ENCODE data around the gene SLC30A2.
A peak's percentile ranks its signal among the peaks of the same experiment; 100 is the strongest.
"Not testable (repeated sequence)": the region's sequence is repeated elsewhere in the genome, so short reads cannot be mapped to it uniquely, and the experiment has no call there.

SLC30A2 gene, protein sequence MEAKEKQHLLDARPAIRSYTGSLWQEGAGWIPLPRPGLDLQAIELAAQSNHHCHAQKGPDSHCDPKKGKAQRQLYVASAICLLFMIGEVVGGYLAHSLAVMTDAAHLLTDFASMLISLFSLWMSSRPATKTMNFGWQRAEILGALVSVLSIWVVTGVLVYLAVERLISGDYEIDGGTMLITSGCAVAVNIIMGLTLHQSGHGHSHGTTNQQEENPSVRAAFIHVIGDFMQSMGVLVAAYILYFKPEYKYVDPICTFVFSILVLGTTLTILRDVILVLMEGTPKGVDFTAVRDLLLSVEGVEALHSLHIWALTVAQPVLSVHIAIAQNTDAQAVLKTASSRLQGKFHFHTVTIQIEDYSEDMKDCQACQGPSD
- total RNA-seq: 0 reads per million in 2 donors

DNA sequence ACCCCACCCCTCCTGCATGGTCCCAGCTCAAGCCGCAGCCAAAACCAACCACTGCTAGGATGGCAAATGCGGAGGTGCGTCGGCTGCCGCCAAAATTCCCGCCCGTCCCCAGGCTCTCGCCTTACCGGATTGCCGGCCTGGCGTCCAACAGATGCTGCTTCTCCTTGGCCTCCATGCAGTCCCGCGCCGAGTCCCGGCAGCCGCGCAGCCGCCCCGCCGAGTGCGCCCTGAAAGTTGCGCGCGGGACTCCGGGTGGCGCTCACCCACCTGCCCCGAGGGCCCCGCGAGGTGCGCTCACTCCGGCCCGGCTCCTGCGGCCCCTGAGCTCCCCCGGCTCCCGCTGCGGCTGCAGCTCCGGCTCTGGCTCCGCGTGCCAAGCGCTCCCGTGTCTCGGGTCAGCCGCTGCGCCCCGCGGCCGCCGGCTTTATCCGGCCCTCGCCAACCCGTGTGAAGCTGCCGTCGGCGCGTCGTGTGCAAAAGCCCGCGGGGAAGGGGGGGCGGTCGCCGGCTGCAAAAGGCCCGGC lies at the start of gene SLC30A2:
Gene SLC30A2, minus strand, starts transcription at position 397 of the 524 bp plus-strand sequence. Its CDS starts 222 bp downstream, at position 175.
- DNase-seq: peak in 1 of 5 experiments; percentile 16

DNA sequence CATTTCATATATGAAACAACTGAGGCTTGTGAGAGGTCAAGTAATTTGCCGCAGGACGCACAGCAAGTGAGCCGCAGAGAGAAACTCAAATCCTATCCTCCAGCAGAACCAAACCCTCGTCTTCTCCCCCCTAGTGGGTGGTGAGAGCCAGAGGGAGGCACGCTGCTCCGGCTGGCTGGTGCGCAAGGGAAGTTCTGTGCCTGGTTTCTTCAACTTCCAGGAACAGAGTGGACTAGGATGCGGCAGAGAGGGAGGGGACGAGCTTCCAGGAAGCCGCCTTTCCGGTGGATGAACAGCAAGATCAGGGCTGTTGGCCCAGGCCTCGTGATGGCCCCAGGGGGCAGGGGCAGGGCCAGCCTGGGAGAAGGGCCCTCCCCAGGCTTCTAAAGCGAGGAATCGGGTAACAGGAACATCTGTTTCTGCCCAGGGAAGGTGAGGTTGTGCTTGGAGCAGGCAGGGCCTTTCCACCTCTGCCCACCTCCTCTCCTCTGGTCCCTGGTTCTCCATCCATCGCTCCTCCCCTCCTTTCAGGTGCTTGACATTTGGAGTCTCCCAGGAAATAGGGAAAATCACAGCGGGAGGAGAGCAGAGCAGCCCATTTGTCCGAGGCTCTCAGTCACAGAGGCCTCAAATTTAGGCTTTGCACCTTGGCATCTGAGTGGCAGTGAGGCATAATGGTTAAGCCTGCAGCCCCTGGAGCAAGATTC lies 48.9 kb upstream of the SLC30A2 start:
- DNase-seq: no peak

DNA sequence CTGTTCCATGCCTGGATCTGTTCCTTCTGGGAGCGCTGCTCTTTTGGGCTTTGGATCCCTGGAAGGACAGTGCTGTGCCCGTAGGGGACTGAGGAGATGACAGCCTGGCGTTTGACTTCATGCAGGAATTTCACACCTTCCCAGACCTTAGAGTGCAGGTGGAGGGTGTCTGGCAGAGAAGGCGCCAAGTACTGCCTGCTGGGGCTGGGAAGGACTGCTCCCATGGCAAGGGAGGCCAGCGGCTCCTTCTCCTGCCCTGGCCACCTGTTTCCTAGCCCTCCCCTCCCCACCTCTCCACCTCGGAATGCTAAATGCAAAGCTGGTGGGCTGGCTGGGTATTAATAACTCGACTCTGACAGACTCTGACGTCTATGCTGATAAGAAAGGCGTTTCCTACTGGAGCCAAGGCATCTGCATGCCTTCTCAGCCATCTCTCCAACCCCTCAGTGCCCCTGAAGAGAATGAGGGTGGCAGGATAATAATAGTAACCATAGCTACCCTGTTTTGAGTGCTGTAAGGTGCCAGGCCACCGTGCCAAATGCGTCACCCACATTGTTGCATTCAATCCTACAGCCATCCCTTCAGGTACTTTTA lies 48.3 kb upstream of the SLC30A2 start:
- no peak for DNase-seq

DNA sequence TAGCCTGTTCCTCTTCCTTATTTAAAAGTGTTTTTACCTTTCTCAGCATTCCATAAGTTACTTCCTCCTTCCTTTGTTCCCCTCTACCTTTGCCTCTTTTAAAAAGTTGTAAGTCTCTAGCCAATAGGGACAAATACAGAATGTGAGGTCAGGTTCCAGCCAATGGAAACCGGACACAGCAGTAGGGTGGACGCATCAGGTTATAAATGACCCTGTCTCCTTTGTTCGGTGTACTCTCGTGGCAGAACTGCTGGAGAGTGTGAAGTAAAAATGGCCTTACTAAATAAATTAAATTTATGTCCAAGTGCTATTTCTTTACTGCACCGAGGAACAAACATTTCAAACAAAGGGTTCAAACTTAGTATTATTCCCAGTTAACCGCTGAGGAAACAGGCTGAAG lies 47.7 kb upstream of the SLC30A2 start:
- DNase-seq: not testable (repeated sequence)

DNA sequence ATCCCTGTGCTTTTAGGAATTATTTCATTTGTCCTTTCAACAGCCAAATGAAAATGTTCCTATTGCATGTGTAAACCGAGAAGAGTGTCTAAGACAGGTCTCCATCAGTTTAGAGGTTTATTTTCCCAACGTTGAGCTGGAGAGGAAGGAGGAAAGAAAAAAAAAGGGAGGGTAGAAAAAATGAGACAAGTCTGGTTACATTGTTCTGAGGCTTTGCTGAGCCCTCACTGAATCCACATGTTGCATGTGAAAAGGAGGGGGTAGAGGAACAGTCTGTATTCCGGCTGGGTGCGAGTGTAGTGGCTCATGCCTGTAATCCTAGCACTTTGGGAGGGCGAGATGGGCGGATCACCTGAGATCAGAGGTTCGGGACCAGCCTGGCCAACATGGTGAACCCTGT lies 46.5 kb upstream of the SLC30A2 start:
- no peak for DNase-seq

DNA sequence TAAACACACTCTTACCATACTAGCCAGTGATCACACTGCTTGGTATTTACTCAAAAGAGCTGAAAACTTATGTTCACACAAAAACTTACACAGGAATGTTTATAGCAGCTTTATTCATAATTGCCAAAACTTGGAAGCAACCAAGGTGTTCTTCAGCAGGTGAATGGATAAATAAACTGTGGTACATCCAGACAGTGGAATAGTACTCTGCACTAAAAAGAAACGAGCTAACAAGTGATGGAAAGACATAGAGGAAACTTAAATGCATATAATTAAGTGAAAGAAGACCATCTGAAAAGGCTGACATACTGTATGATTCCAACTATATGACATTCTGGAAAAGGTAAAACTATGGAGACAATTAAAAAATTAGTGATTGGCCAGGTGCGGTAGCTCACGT lies 45.0 kb upstream of the SLC30A2 start:
- DNase-seq: no peak

DNA sequence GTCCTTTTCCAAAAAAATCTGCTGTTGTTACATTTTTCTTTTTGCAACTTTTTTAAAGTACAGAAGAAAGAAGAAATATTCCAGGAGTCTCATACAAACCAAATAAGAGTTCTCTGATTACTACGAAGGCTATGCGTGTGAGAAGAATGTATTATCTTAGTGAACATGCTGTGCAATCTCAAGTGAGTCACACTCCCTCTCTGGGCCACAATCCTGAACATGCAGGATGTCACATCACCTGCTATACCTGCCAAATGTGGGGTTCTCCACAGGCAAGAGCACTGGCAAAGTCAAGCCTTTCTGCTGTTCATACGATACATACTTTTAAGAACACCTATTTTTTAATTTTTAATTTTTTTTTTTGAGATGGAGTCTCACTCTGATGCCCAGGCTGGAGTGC lies 43.2 kb upstream of the SLC30A2 start:
- no peak for DNase-seq

DNA sequence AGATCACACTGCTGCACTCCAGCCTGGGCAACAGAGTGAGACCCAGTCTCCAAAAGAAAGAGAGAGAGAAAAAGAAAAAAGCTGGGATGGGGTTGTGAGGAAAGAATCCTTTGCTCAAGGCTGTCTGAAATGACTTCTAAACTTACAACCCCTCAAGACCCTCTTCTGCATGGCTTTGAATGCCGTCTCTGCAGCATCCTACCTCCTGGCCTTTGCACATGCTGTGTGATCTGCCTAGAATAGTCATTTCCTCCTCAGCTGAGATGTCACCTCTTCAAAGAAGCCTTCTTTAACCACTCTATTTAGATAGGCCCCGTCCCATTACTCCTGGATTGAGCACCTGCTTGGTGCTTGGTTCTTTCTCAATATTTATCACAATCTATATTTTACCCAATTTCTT lies 38.9 kb upstream of the SLC30A2 start:
- no peak for DNase-seq

DNA sequence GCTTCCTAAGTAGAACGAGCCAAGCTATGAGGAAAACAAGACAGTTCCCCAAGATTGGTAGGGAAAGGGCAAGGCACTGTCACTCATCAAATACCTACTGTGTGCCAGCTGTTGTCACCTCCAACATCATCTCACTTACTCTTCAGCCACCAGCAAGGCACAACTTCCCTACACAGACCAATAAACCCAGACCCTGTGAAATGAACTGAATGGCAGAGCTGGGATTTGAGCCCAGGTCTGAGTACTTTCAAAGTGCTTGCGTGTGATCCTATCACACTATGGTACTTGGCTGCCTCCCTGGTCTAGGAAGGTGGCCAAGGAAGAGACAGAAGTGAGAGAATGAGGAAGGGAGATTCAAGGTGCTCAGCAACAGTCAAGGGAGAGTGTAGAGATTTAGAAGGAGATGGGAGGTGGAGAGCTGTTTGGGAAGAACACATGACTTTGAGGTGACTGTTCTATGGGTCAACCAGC lies 38.2 kb upstream of the SLC30A2 start:
- DNase-seq: no peak

DNA sequence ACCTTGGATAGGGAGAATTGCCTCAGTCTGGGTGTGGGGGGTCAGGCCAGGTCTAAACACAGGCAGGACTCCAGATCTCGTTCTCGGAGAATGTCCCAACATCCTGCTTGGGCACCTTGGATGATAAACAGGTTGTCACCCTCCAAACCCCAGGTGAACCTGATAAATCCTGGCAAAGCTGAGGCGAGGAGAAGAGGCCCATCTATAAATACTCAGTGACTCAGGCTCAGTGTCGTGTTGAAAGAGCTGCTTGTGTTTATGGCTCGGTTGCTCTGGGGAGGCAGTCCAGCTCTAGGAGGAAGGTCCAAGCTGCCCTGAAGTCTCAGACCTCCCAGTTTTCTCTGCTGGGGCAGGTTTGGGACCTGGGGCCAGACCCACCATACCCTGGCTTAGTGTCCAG lies 37.3 kb upstream of the SLC30A2 start:
- no peak for DNase-seq

DNA sequence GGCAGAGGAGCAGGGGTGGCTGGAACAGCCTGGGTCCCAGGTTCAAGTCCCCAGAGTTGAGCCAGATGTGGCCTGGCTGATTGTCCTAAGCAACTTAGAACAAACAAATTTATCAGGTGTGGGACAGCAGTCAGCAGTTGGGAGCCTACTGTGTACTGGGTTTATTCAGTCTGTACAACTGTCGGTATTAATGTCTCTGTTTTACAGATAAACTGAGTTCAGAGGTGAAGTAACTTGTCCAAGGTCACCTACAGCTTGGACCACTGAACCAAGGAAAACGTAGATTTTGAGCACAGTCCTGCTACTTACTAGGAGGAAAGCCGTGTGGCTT lies 36.1 kb upstream of the SLC30A2 start:
- no peak for DNase-seq

DNA sequence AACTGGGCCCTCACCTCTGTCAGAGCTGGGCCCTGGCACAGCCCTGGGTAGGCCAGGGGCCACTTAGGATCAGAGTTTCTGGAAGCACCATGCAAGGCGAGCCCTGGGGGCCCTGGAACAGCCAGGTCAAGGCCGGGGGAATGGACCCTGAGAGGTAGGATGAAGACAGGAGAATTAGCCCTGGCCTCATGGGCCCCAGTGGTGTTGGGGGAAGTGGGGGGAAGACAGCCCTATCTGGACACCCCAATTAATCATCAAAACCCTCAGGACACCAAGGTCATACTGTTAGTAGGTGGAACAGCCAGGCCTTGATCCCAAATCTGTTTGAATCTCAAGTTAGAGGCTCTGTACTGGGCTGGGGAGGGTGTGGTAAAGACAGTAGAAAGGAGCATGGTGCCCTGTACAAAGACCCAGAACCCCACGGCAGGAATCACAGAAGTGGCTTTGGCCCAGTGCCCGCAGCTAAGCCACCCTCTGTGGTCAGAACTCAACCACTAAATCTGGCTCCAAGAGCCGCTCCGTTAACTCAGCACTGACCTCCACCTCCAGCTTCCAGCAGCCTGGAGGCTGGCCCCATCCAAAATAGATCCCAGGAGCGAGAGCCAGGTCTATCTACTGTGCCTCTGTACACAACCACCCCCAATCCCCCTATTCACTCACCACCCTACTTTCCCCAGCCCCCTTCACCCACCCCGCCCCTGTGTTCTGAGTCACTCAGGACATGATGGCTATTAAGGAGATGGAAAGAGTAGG lies 35.5 kb upstream of the SLC30A2 start:
- DNase-seq: no peak

DNA sequence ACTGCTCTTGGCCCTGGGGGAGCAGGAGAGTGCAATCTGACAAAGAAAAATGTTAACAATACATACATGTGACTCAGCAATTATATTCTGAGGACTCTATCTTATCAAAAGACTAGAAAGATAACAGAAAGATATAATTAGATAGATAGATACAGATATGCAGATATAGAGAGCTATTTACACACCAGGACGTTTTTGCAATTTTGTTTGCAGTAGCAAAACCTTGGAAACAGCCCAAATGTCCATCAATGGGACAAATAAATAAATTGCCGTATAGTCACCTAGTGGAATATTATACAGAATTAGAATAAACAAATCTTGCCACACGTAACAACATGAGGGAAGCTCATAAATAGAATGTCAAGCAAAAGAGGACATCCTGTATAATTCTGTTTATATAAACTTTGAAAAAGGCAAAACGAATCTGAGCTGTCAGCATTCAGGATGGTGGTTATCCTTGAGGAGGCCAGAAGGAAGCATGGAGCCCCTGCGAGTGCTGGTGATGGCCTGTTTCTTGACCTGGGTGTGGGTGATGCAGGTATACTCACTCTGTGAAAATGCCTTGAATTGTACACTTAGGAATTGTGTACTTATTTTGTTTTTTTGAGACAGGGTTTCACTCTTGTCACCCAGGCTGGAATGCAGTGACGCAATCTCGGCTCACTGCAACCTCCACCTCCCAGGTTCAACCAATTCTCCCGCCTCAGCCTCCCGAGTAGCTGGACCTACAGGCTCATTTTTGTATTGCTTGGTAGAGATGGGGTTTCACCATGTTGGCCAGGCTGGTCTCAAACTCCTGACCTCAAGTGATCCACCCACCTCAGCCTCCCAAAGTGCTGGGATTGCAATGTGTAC lies 34.3 kb upstream of the SLC30A2 start:
- no peak for DNase-seq

DNA sequence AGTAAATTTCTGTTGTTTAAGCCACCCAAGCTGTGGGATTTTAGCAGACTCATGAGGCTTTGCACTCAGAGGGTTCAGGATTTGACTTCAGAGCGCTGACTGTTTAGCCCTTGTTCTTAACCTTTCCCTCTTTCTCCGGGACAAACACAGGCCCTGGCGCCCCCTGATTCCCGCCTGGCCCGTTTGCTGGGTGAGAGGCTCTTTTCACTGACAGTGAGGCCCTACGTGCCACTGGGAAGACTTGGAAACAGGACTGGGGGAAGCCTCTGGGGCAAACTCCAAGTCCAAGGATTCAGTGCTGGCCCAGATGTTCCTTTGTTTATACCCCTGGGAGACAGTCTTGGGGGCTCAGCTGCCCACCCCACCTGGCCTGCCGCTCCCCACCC lies 33.3 kb upstream of the SLC30A2 start:
- no peak for DNase-seq

DNA sequence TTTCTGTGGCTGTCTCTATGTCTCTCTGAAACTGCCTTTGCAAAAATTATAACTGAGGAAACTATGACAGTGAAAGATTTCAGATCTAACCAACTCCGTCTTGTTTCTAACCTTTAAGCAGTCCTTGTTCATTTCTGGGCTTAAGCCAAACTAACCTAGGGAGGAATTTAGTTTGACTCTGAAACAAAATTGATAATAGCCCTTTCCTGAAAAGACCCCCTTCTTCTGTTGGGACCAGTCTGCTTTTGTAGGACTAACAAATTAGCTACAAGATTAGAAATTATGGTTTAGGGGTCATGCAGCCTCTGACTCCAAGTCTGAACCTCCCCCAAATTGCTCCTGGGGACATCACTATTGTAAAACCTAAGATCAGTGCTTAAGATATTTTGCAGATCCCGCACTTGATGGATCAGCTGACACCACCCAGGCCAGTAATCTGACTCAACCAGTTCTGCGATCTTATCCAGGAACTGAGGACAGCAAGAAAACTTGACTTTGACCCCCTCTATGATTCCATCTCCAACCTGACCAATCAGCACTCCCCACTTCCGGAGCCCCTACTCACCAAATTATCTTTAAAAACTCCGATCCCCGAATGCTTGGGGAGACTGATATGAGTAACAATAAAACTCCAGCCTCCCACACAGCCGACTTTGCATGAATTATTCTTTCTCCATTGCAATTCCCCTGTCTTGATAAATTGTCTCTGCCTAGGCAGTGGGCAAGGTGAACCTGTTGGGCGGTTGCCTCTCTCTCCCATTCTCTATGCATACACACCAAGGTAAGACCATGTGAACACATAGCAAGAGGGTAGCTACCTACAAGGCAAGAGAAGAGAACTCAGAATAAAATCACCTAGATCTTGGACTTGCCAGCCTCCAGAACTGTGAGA lies 32.6 kb upstream of the SLC30A2 start:
- DNase-seq: no peak

DNA sequence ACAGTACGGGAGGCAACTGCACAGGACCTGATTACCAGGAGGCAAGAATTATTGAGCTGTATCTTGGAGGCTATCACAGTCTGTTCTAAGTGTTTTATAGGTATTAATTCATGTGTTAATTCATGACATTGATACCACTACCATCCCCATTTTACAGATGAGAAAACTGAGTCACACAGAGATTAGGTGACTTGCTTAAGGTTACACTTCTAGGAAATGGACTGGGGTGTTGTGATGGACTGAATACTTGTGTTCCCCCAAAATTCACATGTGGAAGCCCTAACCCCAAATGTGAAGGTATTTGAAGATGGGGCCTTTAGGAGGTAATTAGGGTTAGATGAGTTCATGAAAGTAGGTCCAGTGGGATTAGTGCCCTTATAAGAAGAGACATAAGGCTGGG lies 31.6 kb upstream of the SLC30A2 start:
- no peak for DNase-seq

DNA sequence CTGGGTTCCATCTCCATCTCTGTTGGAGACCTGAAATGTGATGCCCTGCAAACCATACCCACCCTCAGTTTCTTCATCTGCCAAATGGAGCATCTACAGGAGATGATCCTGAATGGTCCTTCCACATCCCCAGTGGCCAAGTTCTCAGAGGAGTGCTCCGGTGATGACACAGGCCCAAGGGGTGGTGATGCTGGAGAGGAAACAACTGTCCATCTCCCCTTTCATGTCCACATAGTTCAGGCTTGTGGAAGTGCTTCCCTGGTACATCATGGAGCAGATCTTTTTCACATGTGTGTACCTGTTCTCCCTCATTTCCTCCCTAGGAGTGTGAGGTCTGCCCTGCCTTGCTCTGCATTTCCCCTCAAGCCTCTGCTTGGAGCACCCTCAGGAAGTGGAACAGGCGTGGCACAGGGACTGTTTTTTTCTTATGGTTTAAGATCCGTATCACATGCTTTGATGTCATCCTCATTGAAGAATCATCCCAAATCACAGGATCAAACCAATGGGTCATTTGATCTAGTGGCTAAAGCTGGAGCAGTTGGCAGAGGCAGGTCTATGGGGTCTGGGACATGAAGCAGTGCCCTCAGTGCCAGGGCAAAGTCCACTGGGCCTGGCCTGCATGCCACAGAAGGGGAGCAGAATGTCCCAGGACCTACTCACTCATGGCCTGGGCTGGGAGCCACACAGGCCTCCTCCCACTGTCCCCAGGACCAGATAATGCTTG lies 29.7 kb upstream of the SLC30A2 start:
- no peak for DNase-seq

DNA sequence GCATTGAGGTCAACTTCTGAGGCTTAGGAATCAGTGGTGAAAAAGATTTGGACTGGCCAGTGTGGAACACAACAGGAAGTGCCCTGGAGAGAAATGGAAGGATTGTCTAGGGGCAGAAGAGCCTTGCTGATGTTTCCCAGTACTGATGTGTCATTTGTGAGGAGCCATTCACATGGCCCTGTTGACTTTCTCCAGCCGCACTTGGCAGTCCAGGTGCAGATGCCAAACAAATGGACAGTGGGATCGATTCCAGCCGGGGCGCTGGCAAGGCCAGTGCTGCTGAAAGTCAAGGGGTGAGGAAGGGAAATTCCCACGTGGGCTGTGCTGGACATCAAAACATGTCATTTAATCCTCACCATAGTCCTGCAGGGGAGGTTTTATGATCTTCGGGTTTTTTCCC lies 26.4 kb upstream of the SLC30A2 start:
- no peak for DNase-seq

DNA sequence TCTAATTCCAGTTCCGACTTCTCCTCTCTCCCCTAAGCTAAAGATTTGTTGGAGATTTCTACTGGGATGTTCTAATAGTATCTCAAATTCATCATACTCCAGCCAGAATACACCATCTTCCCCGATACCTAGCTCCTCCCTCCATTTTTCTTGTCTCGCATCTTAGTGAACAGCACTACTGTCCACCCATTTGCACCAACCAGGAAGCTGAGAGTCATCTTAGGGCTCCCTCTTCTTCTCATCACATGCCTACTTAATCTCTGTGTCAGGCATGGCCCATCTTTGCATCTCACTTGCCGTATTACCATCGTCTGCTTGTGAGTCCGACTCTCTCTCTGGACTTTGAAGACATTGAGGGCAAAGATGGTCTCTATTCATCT lies 25.0 kb upstream of the SLC30A2 start:
- no peak for DNase-seq

DNA sequence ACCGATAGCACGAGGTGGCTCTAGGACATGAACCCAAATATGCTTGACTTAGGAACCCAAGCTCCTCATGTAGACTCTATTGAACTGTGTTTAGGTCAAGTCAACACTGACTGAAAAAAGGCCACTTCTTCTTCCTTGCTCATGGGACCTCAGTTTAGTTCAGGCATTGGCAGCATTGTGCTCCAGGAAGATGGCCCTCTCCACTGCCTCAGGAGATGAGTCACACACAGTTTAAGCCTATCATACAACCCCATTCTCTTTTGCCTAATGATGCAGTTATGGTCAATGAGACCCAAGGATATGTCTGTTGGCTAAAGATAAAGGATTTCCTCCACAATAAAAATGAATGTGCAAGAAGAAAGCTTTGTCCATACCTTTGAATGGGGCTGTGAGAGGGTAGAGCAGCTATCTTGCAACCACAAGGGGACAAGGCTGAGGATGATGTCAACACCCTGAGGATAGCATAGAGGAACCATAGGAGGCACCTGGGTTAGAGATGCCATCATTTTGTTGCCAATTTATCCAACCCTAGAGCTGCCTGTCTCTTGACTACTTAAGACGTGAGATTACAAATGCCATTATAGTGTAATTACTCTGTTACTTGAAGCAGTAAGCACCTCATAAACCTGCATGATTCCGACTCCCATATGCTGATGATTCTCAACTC lies 24.5 kb upstream of the SLC30A2 start:
- no peak for DNase-seq

Data from T-helper 2 cell (primary cell).